Measurements from ENCODE around the gene PML.
A peak's percentile ranks its signal among the peaks of the same experiment; 100 is the strongest.

PML gene

GRCh38 chr15:73949496-73949895, 45.0 kb upstream of the PML start:
- no peak for TF ChIP-seq TEAD4 (IDR thresholded peaks at IDR 0.05)
- TF ChIP-seq EGR1 (IDR thresholded peaks at IDR 0.05), result no peak
- no peak for TF ChIP-seq NFIC (IDR thresholded peaks at IDR 0.05)

- TF ChIP-seq REST (IDR thresholded peaks at IDR 0.05; ENCODE audit: low read depth) (no peak), CREB1 (IDR thresholded peaks at IDR 0.05; ENCODE audit: low read depth) (no peak), TEAD4 (IDR thresholded peaks at IDR 0.05) (no peak), EGR1 (IDR thresholded peaks at IDR 0.05) (no peak), EP300 (IDR thresholded peaks at IDR 0.05; ENCODE audit: borderline replicate concordance) (no peak), RAD21 (IDR thresholded peaks at IDR 0.05; ENCODE audit: low read depth) (no peak), TCF12 (IDR thresholded peaks at IDR 0.05; ENCODE audit: low read depth) (no peak), YY1 (IDR thresholded peaks at IDR 0.05; ENCODE audit: low read depth) (no peak)
These were observed 44.1 kb upstream of the PML start for GRCh38 chr15:73950479-73950830.

GRCh38 chr15:73950831-73951561, 43.5 kb upstream of the PML start:
- TF ChIP-seq TCF12 (IDR thresholded peaks at IDR 0.05; ENCODE audit: low read depth) (no peak), TEAD4 (IDR thresholded peaks at IDR 0.05) (no peak), RAD21 (IDR thresholded peaks at IDR 0.05; ENCODE audit: low read depth) (peak; percentile 56), FOXM1 (IDR thresholded peaks at IDR 0.05; ENCODE audit: borderline replicate concordance, low read depth) (no peak), YY1 (IDR thresholded peaks at IDR 0.05; ENCODE audit: low read depth) (no peak)

GRCh38 chr15:73951601-73952000, 42.9 kb upstream of the PML start:
- TF ChIP-seq MAX (IDR thresholded peaks at IDR 0.05), result no peak
- no peak for TF ChIP-seq TAF1 (IDR thresholded peaks at IDR 0.05; ENCODE audit: low read depth)
- TF ChIP-seq RAD21 (IDR thresholded peaks at IDR 0.05; ENCODE audit: low read depth), result no peak
- TF ChIP-seq REST (IDR thresholded peaks at IDR 0.05; ENCODE audit: low read depth), result no peak
- no peak for TF ChIP-seq TEAD4 (IDR thresholded peaks at IDR 0.05)
- TF ChIP-seq CEBPB (IDR thresholded peaks at IDR 0.05), result no peak
- TF ChIP-seq EGR1 (IDR thresholded peaks at IDR 0.05), result no peak
- TF ChIP-seq YY1 (IDR thresholded peaks at IDR 0.05; ENCODE audit: low read depth), result no peak

GRCh38 chr15:73952171-73952912, 42.2 kb upstream of the PML start:
- TF ChIP-seq TEAD4 (IDR thresholded peaks at IDR 0.05), result no peak
- no peak for TF ChIP-seq USF1 (IDR thresholded peaks at IDR 0.05)
- no peak for TF ChIP-seq NFIC (IDR thresholded peaks at IDR 0.05)
- no peak for TF ChIP-seq ZBTB7A (IDR thresholded peaks at IDR 0.05; ENCODE audit: low read depth)
- no peak for TF ChIP-seq TAF1 (IDR thresholded peaks at IDR 0.05; ENCODE audit: low read depth)
- no peak for TF ChIP-seq YY1 (IDR thresholded peaks at IDR 0.05; ENCODE audit: low read depth)
- TF ChIP-seq EP300 (IDR thresholded peaks at IDR 0.05; ENCODE audit: borderline replicate concordance), result no peak
- no peak for TF ChIP-seq RAD21 (IDR thresholded peaks at IDR 0.05; ENCODE audit: low read depth)

GRCh38 chr15:73952913-73953750, 41.4 kb upstream of the PML start:
- TF ChIP-seq TCF12 (IDR thresholded peaks at IDR 0.05; ENCODE audit: low read depth), result no peak
- TF ChIP-seq CREB1 (IDR thresholded peaks at IDR 0.05; ENCODE audit: low read depth), result no peak
- TF ChIP-seq NFIC (IDR thresholded peaks at IDR 0.05), result no peak
- no peak for TF ChIP-seq REST (IDR thresholded peaks at IDR 0.05; ENCODE audit: low read depth)
- no peak for TF ChIP-seq USF1 (IDR thresholded peaks at IDR 0.05)
- TF ChIP-seq ZBTB7A (IDR thresholded peaks at IDR 0.05; ENCODE audit: low read depth), result no peak
- TF ChIP-seq TEAD4 (IDR thresholded peaks at IDR 0.05), result no peak
- no peak for TF ChIP-seq MAX (IDR thresholded peaks at IDR 0.05)
